ENCODE data around the gene STK33.

STK33 gene

DNA sequence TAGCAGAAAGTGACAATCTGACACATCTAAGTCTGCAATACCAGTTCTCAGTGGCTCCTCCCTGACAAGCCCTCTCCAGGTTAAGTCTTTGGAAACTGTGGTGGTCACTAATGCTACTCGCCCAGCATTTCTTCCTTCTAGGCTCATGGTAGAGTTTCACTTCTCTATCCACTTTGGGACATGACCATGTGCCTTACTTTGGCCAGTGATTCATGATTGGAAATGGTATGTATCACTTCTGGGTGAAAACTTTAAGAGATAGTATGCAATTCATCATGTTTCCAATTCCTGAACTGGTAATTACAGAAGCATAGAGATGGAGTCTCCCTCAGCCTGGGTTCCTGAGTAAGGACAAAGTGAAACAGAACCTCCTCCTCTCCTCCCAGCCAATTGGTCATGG, 178.8 kb downstream of the STK33 start:
- DNase-seq (ENCODE audit: low read depth): no peak

DNA sequence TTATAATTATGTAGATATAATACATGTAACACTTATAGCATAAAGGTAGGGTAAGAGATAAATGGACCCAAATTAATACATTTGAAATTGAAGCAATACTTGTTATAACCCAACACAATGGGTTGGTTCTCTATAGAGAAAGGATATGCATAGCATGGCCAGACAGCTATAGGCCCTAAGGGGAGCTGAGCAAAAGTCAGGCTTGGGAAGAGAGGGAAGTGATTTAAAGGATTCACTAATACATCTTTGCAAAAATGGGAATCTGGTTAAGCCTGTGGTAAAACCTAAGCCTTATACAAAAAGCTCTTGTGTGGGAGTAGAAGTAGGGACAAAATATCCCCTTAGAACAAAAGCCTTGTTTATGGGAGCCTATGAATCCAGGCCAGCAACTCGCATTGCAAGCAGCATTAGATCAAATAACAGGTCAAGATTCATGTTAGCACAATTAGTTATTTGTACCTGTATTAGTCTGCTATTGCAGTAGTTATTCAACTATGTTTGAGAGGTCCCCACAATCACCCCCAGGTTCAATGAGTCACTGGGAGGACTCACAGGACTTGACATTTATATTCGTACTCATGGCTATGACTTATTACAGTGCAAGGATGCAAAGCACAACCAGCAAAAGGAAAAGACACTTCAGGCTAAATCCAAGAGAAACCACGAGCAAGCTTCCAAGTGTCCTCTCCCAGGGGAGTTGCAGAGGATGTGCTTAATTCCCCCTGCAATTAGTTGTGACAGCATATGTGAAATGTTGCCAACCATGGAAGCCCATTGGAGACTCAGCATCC, 185.7 kb downstream of the STK33 start:
- DNase-seq (ENCODE audit: low read depth): no peak

DNA sequence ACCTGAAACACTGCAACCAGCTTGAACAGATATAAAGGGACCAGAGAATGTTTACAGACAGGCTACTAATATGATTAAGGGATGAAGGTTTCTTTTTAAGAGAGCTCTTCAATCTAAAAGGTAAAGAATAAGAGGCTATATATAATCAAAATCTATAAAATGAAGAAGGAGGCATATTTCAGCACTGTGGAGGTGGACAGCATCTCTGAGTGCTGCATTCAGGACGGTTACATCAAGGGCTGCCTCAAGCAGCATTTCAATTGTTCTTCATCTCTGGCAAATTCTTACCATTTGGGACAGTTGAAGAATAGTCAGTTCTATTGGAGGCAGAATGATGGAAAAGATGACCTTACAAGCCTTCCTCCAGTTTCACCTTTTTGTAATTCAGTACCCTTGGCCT, 190.7 kb downstream of the STK33 start:
- DNase-seq (ENCODE audit: low read depth): no peak

DNA sequence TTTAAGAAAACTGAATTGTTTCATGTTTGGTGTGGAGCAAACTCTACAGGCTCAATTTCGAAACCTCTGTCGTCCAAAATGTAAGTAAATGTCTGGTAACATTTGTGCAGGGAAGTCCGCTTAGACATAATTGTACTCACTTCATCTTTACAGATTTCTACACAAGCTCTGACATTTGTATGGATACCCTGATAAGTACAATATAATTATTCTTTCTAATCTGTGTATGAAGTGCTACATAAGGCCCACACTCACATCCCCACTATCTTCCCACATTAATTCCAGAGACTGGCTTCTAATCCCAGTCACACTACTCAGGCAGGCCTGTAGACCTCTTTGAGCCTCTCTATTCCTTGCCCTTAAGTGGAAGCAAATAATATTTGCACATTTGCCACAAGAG, 201.1 kb downstream of the STK33 start:
- no peak for DNase-seq (ENCODE audit: low read depth)

DNA sequence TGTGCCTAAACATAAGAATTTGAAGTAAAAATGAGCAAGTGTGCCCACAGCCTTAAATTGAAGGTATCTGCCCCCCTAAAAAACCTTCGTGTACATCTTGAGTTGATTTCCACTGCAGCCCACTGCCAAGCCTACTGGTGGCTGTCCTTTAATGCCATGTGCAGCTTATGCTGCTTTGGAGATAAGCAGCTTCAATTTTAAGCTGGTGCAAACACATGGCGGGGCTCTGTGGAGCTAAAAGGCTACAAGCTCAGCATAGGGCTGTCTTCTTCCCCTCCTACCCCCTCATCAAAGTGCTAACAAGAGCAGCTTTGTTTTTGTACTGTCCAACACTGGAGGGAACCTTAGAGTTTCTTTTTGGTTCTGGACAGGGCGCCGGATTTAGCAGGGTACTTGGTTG, 201.9 kb downstream of the STK33 start:
- no peak for DNase-seq (ENCODE audit: low read depth)

DNA sequence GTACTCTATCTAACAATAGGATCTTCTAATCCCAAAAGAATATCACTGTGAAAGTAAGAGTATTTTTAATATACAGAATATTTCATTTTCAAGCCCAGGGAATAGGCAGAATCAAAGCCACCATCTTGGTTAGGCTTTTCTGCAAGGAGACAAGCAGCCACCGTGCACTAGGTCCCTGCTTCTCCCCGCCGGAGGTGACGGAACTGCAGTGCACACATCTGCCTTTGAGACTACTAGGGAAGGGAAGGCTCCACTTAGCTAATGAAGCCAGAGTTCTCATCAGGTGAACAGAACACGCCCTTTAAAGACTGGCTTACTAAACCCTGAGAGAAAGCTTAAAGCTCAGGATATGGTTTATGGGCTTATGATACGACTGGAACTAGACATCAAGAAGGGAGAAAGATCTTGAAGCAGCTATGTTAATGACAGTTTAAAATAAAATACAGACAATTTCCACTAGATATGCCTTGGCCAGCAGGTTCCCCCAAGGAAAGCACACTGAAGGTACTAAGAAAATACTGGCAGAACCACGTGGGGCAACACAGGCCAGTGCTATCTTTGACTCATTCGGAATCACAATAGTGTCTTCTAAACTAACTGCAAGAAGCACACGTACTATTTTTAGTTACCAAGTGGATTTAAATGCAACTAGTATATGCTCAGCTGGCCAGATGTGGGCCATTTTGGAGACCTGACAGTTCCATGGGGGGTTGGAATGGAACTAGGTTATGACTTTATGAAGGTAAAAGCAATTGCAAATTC, 203.0 kb downstream of the STK33 start:
- no peak for DNase-seq (ENCODE audit: low read depth)

DNA sequence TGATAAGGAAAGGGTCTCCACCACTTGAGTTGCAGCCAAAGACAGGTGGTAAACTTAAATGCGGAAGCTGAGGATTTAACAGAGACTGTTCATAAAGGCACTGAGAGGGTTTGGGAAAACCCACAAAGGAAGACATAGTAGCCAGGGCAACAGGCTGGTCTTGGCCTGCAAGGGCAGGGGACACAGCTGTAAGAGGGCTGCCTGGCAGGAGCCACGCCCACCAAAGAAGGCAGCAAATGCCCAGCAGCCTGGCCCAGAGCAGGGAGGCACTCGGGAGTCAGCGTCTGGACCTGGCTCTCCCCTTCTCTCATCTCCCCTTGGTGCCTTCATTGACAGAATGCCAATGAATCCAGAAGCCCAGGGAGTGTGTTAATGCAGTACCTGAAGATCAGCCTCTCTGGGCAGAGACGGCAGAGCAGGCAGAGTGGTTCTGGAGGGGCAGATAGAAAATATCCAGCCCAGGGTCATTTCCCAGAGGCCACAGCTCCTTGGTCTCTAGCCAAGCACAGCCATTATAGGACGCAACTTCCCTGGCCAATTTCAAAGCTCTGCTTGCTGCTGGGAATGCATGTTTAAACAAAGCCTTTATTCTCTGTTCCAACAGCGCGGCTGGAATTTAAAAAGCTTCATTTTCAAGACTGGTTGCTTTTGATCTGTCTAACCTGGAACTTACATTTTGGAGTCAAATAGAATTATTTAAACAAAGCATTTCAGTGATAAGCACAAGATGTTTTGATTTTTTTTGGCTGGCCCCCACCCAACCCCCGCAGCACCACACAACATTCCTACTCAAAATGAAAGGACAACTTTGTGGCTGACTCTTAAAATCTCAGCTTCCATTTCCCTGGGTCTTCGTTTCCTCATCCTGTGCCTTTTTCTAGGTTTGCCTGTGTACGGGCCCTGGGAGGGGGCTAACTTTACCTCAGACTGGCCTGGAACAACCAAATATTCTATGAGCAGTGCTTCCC, 204.7 kb downstream of the STK33 start:
- DNase-seq (ENCODE audit: low read depth): no peak

DNA sequence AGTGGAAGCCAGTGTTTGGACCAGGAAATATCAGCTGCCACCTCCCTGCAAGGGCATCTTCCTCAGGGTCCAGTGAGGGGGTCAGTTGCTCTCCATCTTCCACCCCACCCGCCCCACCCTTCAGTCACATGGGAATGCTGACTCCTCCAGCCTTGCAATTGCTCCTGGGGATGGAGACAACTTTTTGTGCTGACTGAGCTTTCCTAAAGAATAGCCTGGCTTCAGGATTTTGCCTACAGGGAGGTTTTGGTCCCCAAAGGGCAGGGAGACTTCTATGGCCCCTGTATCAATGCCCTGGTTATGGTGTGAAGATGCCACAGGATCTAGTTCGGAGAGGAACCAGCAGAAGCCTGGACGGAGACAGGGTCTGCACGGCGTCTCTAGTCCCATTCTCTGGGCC, 206.3 kb downstream of the STK33 start:
- DNase-seq (ENCODE audit: low read depth): no peak

DNA sequence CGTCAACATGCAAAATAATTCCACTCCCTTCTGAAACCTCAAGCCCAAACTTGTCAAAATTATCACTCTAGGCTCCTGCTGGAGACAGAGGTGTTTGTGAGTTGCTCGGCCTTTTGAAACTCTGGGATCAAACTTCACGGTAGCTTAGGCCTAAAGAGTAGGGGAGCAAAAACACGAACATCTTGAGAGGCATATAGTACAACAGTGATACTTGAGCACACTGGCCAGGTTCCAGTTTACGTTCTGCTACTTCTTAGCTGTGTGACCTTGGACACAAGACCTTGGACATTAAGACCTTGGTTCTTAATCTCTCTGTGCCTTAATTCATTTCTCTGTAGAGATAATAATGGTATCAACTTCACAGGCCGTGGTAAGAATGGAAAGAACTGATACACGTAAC, 206.9 kb downstream of the STK33 start:
- no peak for DNase-seq (ENCODE audit: low read depth)

DNA sequence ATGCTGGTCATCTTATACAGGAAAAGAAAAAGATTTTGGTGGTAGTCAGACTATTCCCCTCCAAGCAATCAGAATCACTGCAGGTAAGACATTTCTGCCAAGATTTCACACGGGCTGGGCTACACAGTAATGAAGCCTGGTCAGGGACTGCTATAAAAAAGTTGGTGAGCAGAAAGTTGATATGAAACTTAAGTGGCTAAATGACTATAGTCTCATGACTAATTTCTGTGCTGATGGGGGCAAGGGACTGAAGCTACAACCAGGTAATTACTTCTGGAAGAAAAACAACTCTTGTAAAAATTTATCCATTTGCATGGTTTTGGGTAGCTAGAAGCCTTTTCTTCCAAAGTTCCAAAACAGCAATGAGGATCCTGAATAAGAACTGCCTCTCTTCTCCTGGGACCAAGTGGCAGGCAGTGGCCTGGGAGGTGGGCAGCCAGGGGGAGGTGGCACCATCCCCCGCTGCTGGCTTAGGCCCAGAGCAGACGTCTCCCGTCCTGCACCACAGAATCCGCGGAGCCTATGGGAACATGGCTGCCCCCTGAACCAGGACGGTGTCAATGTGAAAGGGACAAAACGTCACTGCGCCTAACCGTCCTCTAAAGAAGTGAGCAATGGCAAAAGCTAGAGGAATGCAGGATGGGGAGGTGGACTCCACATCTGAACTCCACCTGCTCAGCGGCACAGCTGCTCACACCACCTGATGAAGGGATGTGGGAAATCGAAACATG, 207.7 kb downstream of the STK33 start:
- DNase-seq (ENCODE audit: low read depth): no peak

DNA sequence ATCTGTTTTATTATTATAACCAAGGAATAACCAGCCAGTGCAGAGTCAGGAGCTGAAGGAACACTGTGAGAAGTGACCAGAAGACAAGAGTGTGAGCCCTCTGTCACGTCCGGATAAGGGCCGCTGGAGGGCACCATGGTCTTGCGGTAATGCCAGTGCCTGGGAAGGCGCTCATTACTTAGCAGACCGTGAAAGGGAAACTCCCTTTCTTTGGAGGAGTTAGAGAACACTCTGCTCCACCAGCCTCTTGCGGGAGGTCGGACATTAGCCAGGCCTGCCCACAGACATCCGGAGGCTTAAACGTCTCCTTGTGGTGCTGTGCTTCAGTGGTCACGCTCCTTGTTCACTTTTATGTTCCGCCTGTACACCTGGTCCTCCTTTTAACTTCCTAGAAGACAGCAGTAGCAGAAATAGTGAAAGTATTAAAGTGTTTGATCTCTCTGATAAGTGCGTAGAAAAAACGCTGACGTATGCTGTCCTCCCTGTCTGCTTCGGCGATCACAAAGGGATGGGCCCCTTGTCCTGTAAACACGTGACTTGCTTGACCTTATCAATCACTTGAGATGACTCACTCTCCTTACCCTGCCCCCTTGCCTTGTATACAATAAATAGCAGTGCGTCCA, 209.7 kb downstream of the STK33 start:
- no peak for DNase-seq (ENCODE audit: low read depth)

DNA sequence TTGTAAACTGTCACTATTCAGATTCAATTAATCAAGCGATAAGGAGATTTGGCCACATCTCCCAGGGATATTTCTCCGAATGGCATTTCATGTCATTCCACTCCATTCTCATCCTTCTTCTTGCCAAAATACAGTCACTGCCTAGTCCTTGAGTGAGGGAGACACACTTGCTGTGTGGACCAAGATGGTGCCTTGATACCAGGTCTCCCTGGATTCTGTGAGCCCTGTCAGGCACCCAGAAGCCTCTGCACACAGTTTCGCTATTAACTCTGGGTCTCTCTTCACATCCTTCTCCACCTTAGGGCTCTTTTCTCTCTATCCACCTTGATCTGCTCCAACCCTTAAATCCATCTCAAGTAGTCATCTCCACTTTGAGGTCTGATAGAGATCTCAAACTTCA, 210.4 kb downstream of the STK33 start:
- no peak for DNase-seq (ENCODE audit: low read depth)

DNA sequence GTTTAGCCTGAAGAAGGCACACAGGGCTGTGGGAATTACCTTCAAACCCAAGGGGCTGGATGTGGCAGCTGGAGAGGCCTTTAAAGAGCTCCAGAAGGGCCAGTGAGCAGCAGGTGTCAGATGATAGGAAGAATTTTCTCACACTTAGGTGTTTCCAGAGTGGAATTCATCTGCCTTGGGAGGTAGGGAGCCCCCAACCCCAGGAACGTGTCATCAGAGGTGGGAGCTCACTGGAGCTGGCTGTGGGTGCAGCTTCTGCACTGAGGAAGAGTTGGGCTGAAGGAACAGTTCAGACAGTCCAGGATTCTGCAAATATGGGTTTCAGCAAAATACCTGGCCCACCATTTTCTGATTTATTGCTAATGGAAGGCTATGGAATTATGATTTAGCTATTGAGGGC, 210.8 kb downstream of the STK33 start:
- DNase-seq (ENCODE audit: low read depth): no peak

DNA sequence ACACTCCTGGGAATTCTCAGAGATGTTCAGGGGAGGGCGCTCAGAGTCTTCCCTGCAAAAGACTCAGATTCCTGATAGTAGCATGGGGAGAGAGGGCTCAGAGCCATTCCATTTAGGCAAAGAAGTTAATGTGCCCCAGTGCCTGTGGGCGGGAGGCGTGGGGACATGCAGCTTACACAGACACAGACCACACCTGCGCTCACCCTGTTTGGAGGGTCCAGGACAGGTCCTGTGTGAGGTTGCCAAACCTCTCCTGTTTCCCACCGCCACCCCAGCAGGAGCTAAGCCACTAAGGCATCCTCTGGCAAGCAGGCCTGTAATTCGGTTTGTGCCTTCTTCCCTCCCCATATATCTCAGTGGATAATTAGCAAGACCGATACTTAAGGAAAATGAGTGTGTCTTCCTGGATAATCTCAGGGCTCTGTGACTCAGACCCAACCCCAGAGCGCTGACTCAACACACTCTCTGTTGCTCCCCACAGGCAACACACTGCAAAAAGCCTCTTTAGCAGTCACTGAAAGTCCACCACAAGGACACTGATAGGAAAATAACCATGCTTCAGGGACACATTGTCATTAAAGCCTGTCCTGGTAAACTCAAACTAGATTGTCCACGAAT, 211.5 kb downstream of the STK33 start:
- no peak for DNase-seq (ENCODE audit: low read depth)

DNA sequence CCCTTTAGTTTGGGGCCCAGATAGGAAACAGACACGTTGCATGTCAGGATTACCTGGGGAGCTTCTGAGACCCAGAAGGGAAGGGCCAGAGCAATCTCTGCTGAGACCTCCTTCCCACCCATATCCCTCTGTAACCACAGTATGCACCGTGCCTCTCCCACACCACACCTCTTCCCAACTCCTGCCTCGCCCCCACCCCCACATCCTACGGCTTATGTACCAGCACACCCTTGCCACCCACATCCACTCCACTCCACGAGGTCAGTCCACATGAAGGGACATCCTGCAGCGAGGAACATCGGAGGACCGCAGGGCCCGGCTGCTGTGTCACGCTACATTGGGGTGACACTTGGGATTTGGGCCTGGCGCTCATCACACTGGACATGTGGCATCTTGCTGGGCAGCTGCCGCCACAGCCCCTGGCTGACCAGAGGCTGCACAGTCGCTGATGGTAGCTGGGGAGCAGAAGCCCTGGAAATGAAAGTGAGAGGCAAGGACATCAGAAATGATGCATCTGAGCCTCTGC, 212.1 kb downstream of the STK33 start:
- DNase-seq (ENCODE audit: low read depth): no peak

DNA sequence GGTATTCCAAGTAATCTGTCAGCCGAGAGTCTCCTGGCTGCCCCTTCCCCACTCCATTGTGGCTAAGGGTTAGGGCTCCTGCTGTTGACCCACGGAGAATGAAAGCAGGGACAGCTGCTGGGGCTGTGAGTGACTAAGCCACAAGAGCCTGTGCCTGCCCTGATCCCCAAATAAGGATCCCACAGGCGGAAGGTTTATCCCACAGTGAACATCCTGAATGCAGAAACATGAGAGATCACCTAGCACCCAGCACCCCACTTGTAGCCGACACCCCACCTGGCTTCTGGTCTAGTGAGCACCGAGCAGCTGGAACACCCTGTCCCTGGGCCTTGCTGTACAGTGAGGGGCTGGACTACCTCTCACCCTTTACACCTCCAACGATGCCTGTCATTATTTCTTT, 212.7 kb downstream of the STK33 start:
- no peak for DNase-seq (ENCODE audit: low read depth)

DNA sequence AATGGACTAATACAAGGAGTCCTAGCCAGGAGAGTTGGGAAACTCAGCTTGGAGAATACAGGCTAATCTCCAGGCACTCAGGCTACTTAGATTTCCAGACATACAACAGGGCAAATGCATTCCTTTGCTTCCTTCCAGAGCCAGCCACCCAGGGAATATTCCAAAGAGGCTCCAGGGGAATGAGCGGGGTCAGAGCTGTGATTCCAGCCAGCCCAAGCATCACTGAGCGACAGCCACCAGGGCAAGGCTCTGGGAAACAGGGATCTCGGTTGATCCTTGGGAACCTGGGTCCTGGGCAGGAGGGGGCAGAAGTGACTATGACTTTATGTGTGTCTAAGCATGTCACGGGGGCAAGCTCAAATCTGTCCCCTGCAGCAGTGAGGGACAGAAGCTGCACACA, 218.1 kb downstream of the STK33 start:
- DNase-seq (ENCODE audit: low read depth): no peak

DNA sequence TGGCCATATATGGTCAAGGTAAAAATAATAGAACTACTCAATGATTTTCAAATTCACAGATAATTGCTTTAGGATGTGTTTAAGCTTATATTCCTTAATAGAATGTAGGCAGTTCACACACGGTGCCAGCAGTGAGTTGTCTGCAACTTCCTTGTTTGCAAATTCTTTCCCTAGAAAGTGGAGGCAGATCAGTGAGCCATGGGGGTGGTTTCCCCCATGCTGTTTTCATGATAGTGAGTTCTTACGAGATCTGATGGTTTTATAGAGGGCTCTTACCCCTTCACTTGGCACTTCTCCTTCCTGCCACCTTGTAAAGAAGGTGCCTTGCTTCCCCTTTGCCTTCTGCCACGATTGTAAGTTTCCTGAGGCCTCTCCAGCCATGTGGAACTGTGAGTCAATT, 218.6 kb downstream of the STK33 start:
- no peak for DNase-seq (ENCODE audit: low read depth)

DNA sequence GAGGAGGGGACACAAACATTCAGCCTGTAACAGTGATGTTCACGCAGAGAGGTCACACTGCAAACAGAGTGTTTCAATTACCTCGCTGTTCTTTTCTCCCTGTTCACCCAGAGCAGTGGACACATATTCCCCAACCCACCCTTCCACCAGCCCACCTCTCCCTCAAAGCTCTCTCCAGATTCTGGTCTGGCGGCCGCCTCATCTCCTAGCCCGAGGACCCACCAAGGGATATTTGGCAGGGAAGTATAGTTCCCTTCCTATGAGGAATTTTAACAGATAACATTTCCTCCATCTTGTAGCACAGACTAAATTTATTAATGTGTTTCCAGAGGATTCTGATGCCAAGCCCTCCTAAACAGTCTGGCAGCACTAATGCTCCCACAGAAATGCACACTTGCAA, 219.3 kb downstream of the STK33 start:
- DNase-seq (ENCODE audit: low read depth): no peak

DNA sequence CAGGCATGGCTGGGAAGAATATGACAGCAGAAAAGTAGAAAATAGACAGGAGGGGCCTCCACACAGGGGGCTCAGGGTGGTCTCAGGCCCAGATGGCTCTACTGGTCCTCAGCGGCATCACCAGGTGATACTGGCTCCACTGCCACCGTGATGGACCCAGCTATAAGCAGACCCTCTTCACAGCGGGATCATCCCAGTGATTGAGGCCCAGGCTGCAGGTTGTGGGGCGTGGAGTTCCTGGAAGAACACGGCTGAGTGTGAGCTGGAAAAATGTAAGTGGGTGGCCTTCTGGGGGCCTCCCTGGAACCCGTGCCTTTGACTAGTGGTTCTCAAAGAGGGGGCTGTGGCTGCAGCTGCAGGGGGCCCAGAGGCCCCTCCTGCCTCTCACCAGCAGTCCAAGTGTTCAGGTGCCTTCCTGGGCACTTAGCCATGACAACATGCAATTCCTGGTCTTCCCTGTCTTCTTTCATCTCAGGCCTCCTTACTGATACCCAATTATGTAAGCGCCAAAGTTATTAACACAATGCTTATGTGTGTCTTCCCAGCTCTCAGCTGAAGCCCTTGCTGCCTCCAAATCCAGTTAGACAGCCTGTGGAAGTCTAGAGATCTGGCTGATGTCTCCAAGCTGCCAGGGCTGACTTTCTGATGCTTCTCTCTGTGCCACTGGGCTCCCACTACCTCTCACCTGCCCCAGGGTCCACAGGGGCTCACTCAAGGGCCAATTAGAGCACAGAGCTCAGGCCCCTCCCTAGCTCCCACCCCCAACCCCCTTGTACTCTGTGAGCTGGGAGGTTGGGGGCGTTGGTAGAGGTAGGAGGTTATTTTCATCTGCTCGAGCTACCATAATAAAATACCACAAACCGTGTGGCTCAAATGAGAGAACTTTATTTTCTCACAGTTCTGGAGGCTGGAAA, 220.3 kb downstream of the STK33 start:
- no peak for DNase-seq (ENCODE audit: low read depth)

Measured in stimulated activated CD8-positive, alpha-beta memory T cell treated with anti-CD3 and anti-CD28 coated beads, Interleukin-7, amount 100 ng/mL, for 24 hours (primary cell).